Measurements from ENCODE around the gene UBE2E2.

The UBE2E2 gene

GRCh38 chr3:23288286-23288685 is 85.2 kb downstream of the UBE2E2 start:
- TF ChIP-seq CTCF (IDR thresholded peaks at IDR 0.05) = no peak

GRCh38 chr3:23288715-23289114 is 85.6 kb downstream of the UBE2E2 start:
- no peak for TF ChIP-seq CTCF (IDR thresholded peaks at IDR 0.05)

- TF ChIP-seq CTCF (IDR thresholded peaks at IDR 0.05) = no peak
Measured at GRCh38 chr3:23292432-23292831, 89.3 kb downstream of the UBE2E2 start.

GRCh38 chr3:23294770-23295387 is 91.8 kb downstream of the UBE2E2 start:
- TF ChIP-seq CTCF (IDR thresholded peaks at IDR 0.05) = no peak

- no peak for TF ChIP-seq CTCF (IDR thresholded peaks at IDR 0.05)
Measured at GRCh38 chr3:23301819-23302218, 98.7 kb downstream of the UBE2E2 start.

- TF ChIP-seq CTCF (IDR thresholded peaks at IDR 0.05) = no peak
Measured at GRCh38 chr3:23302271-23302670, 99.1 kb downstream of the UBE2E2 start.

GRCh38 chr3:23303601-23304217 is 100.6 kb downstream of the UBE2E2 start:
- no peak for TF ChIP-seq CTCF (IDR thresholded peaks at IDR 0.05)

Measured in LNCAP (cell line).